Effector memory CD4-positive, alpha-beta T cell (primary cell): ENCODE measurements around the gene NSL1.
A peak's percentile ranks its signal among the peaks of the same experiment; 100 is the strongest.
"Not testable (repeated sequence)": the region's sequence is repeated elsewhere in the genome, so short reads cannot be mapped to it uniquely, and the experiment has no call there.

Experiments
- DNase-seq, 3 donors: peaks; one replicate each; pipeline ENCODE4 v3.0.0-alpha.2; 2020
- H3K27ac ChIP-seq: 2 replicates; pipeline ENCODE4 v1.7.0; 2013; ENCODE audit warnings: mild to moderate bottlenecking, low read length, moderate library complexity; ENCODE audit not compliant: insufficient read depth, poor library complexity, severe bottlenecking
- H3K27me3 ChIP-seq: replicated peaks from 2 replicates; pipeline ENCODE4 v1.7.0; 2013; ENCODE audit warnings: mild to moderate bottlenecking, low read length; ENCODE audit not compliant: insufficient read depth, control insufficient read depth, poor library complexity, severe bottlenecking
- H3K36me3 ChIP-seq: 2 replicates; pipeline ENCODE4 v1.7.0; 2013; ENCODE audit warnings: mild to moderate bottlenecking, low read length, moderate library complexity; ENCODE audit not compliant: control insufficient read depth, insufficient read depth
- H3K4me1 ChIP-seq: 2 replicates; pipeline ENCODE4 v1.7.0; 2013; ENCODE audit warnings: low read length, mild to moderate bottlenecking; ENCODE audit not compliant: control insufficient read depth, insufficient read depth, poor library complexity, severe bottlenecking
- H3K4me3 ChIP-seq: 2 replicates; pipeline ENCODE4 v1.7.0; 2013; ENCODE audit warnings: low read length, low read depth, mild to moderate bottlenecking; ENCODE audit not compliant: insufficient read depth, poor library complexity, severe bottlenecking
- H3K9me3 ChIP-seq: 2 replicates; pipeline ENCODE4 v1.7.0; 2013; ENCODE audit warnings: mild to moderate bottlenecking, low read length, moderate library complexity; ENCODE audit not compliant: control insufficient read depth

Gene NSL1

GRCh38 chr1:212712451-212713303, 78.9 kb downstream of the NSL1 start:
- Histone ChIP-seq H3K27ac (no peak overlapping the region), H3K27me3 (no peaks in the 10 kb centered on the region), H3K9me3 (no peaks in the 10 kb centered on the region), H3K4me1 (no peaks in the 10 kb centered on the region), H3K36me3 (no peaks in the 10 kb centered on the region), H3K4me3 (no peak overlapping the region)
- no peak for DNase-seq

GRCh38 chr1:212711974-212712373, 79.6 kb downstream of the NSL1 start:
- H3K27ac ChIP-seq, H3K4me3 ChIP-seq, DNase-seq, H3K36me3 ChIP-seq, H3K4me1 ChIP-seq, H3K27me3 ChIP-seq, H3K9me3 ChIP-seq: not testable (repeated sequence)

- no peaks in the 10 kb centered on the region for H3K4me1 ChIP-seq
- no peaks in the 10 kb centered on the region for H3K9me3 ChIP-seq
- H3K4me3 ChIP-seq, result no peak overlapping the region
- no peaks in the 10 kb centered on the region for H3K36me3 ChIP-seq
- no peaks in the 10 kb centered on the region for H3K27me3 ChIP-seq
- H3K27ac ChIP-seq, result no peak overlapping the region
- DNase-seq, result no peak
Measured at GRCh38 chr1:212710566-212710965, 81.0 kb downstream of the NSL1 start.

- H3K36me3 ChIP-seq, result no peaks in the 10 kb centered on the region
- H3K27me3 ChIP-seq, result no peaks in the 10 kb centered on the region
- no peaks in the 10 kb centered on the region for H3K4me1 ChIP-seq
- H3K4me3 ChIP-seq, result no peak overlapping the region
- H3K27ac ChIP-seq, result no peak overlapping the region
- DNase-seq, result no peak
- H3K9me3 ChIP-seq, result no peaks in the 10 kb centered on the region
Measured at GRCh38 chr1:212703991-212704564, 87.5 kb downstream of the NSL1 start.

GRCh38 chr1:212702672-212703071, 88.9 kb downstream of the NSL1 start:
- H3K9me3 ChIP-seq, result no peaks in the 10 kb centered on the region
- no peak overlapping the region for H3K27ac ChIP-seq
- peaks cover 9% of the 10 kb centered on the region for H3K4me1 ChIP-seq
- H3K27me3 ChIP-seq, result no peaks in the 10 kb centered on the region
- DNase-seq, result no peak
- H3K4me3 ChIP-seq, result no peak overlapping the region
- no peaks in the 10 kb centered on the region for H3K36me3 ChIP-seq

GRCh38 chr1:212701910-212702309, 89.7 kb downstream of the NSL1 start:
- H3K27ac ChIP-seq, result no peak overlapping the region
- no peaks in the 10 kb centered on the region for H3K27me3 ChIP-seq
- H3K9me3 ChIP-seq, result no peaks in the 10 kb centered on the region
- DNase-seq, result no peak
- no peaks in the 10 kb centered on the region for H3K36me3 ChIP-seq
- H3K4me1 ChIP-seq, result peaks cover 9% of the 10 kb centered on the region
- no peak overlapping the region for H3K4me3 ChIP-seq

- Histone ChIP-seq H3K4me1 (peaks cover 9% of the 10 kb centered on the region), H3K27me3 (no peaks in the 10 kb centered on the region), H3K36me3 (no peaks in the 10 kb centered on the region), H3K4me3 (peak overlapping the region; percentile 81), H3K27ac (peak overlapping the region; percentile 66), H3K9me3 (no peaks in the 10 kb centered on the region)
- DNase-seq, result peak in 1 of 3 donors; percentile 6
Measured at GRCh38 chr1:212700892-212701819, 90.4 kb downstream of the NSL1 start.

GRCh38 chr1:212700223-212700891, 91.2 kb downstream of the NSL1 start:
- Histone ChIP-seq H3K4me1 (peaks cover 9% of the 10 kb centered on the region), H3K9me3 (no peaks in the 10 kb centered on the region), H3K4me3 (peak overlapping the region; percentile 81), H3K27ac (peak overlapping the region; percentile 66), H3K36me3 (no peaks in the 10 kb centered on the region), H3K27me3 (no peaks in the 10 kb centered on the region)
- DNase-seq, result peak; percentile 36 to 52 (median 45)

- DNase-seq, result peak; percentile 24 to 49 (median 30)
- no peaks in the 10 kb centered on the region for H3K9me3 ChIP-seq
- no peaks in the 10 kb centered on the region for H3K36me3 ChIP-seq
- peaks cover 9% of the 10 kb centered on the region for H3K4me1 ChIP-seq
- no peaks in the 10 kb centered on the region for H3K27me3 ChIP-seq
- H3K27ac ChIP-seq, result peak within 1 kb of the TSS; percentile 66
- peak within 1 kb of the TSS; percentile 81 for H3K4me3 ChIP-seq
Measured at GRCh38 chr1:212699625-212700222, 91.9 kb downstream of the NSL1 start, which contains the start of gene BATF3. BATF3 (minus strand) TSS chr1:212699840; CDS start chr1:212699762, 78 bp downstream.
